Neutrophil (primary cell): Measurements from ENCODE around the gene ERVMER34-1.

Source experiments
- H3K27ac ChIP-seq: fragments of 200-600 bp; sonication (generic); 2 replicates; pipeline ENCODE4 v1.5.1; 2016; ENCODE audit warnings: mild to moderate bottlenecking, moderate library complexity
- H3K27me3 ChIP-seq: fragments of 200-600 bp; sonication (generic); 2 replicates; pipeline ENCODE4 v1.6.0; 2016; ENCODE audit warnings: mild to moderate bottlenecking
- H3K36me3 ChIP-seq: fragments of 200-600 bp; sonication (generic); 2 replicates; pipeline ENCODE4 v1.5.1; 2017
- H3K4me1 ChIP-seq, 2 experiments: fragments of 200-600 bp in 1 of 2; sonication (generic) in 1 of 2; 1 replicate in 1 of 2; 2 replicates in 1 of 2; pipeline versions ENCODE4 v1.5.1 to v1.6.1; 2013 to 2016; ENCODE audit warnings: low read depth in 1 of 2, low read length in 1 of 2, mild to moderate bottlenecking in 1 of 2, moderate library complexity in 1 of 2; ENCODE audit not compliant: control insufficient read depth in 1 of 2, insufficient read depth in 1 of 2
- H3K4me3 ChIP-seq, 2 experiments: fragments of 200-600 bp in 1 of 2; sonication (generic) in 1 of 2; 1 replicate in 1 of 2; 2 replicates in 1 of 2; pipeline ENCODE4 v1.5.1; 2013 to 2016; ENCODE audit warnings: low read depth in 1 of 2, low read length in 1 of 2, mild to moderate bottlenecking in 1 of 2, moderate library complexity in 1 of 2
- H3K9me3 ChIP-seq: fragments of 200-600 bp; sonication (generic); 2 replicates; pipeline ENCODE4 v1.5.1; 2016
- TF ChIP-seq, protein P1 (sequence below): fragments of 200-600 bp; sonication (generic); IDR thresholded peaks from 2 replicates; pipeline ENCODE4 v1.5.1; 2016; ENCODE audit warnings: antibody characterized with exemption

The ERVMER34-1 gene

DNA sequence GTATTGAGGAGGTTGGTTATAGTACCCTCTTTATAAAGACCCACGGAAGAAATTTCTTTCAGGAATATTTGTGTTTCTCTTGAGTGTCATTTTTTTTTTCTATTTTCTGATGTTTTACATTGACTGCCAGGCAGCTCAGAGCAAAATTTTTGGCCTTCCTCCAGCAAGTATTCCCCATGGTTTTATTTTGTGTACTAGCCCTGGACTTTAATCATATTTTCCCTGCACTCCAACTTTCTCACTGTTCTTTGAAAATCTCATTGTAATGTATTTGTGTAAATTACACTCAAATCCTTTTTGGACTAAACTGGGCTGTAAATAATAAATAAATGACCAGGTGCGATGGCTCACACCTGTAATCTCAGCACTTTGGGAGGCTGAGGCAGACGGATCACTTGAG lies 46.6 kb downstream of the ERVMER34-1 start:
- Histone ChIP-seq H3K9me3 (no peaks in the 10 kb centered on the region), H3K36me3 (no peaks in the 10 kb centered on the region), H3K27ac (no peak overlapping the region), H3K27me3 (no peaks in the 10 kb centered on the region), H3K4me1 (no peaks in the 10 kb centered on the region), H3K4me3 (no peak overlapping the region)
- TF ChIP-seq, protein P1, sequence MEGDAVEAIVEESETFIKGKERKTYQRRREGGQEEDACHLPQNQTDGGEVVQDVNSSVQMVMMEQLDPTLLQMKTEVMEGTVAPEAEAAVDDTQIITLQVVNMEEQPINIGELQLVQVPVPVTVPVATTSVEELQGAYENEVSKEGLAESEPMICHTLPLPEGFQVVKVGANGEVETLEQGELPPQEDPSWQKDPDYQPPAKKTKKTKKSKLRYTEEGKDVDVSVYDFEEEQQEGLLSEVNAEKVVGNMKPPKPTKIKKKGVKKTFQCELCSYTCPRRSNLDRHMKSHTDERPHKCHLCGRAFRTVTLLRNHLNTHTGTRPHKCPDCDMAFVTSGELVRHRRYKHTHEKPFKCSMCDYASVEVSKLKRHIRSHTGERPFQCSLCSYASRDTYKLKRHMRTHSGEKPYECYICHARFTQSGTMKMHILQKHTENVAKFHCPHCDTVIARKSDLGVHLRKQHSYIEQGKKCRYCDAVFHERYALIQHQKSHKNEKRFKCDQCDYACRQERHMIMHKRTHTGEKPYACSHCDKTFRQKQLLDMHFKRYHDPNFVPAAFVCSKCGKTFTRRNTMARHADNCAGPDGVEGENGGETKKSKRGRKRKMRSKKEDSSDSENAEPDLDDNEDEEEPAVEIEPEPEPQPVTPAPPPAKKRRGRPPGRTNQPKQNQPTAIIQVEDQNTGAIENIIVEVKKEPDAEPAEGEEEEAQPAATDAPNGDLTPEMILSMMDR = no peak

DNA sequence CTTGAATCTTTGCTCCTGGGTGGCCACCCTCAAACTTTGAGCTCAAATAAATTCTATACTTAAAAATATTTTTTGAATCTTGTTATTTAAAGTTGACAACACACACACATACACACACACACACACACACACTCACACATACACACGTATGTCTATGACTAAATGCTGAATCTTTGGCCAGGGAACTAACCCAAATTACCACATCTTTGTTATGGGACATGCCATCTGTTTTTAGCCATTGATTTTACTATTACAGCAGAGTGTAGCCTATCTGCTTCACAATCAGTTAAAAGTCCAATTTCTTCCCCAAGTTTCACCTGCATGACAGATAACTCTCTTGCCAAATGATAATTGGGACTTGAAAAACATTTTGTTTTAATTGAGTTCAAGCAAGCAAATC lies 47.1 kb downstream of the ERVMER34-1 start:
- Histone ChIP-seq H3K27ac (no peak overlapping the region), H3K36me3 (no peaks in the 10 kb centered on the region), H3K27me3 (no peaks in the 10 kb centered on the region), H3K4me1 (no peaks in the 10 kb centered on the region), H3K9me3 (no peaks in the 10 kb centered on the region), H3K4me3 (no peak overlapping the region)
- TF ChIP-seq, protein P1 = no peak

DNA sequence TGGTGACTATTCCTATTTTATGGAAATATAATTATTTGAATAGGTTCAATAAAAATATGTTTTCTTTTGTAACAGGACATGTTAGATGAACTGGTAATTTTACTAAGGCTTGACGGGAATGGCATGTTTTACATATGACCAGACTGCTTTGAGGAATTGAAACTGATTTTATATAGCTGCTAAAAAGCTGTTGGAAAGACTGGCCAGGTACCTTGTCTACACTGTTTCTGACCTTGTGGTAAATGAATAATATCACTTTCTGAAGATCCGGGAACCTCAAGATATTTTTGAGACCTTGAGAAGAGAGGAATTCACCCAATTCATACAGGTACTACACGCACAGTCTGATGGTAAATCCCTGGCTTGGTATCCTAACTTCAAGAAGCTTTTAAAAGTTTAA lies 50.0 kb downstream of the ERVMER34-1 start:
- no peaks in the 10 kb centered on the region for H3K4me1 ChIP-seq
- TF ChIP-seq, protein P1 = no peak
- H3K36me3 ChIP-seq = no peaks in the 10 kb centered on the region
- H3K9me3 ChIP-seq = no peaks in the 10 kb centered on the region
- no peak overlapping the region for H3K4me3 ChIP-seq
- no peak overlapping the region for H3K27ac ChIP-seq
- H3K27me3 ChIP-seq = no peaks in the 10 kb centered on the region

DNA sequence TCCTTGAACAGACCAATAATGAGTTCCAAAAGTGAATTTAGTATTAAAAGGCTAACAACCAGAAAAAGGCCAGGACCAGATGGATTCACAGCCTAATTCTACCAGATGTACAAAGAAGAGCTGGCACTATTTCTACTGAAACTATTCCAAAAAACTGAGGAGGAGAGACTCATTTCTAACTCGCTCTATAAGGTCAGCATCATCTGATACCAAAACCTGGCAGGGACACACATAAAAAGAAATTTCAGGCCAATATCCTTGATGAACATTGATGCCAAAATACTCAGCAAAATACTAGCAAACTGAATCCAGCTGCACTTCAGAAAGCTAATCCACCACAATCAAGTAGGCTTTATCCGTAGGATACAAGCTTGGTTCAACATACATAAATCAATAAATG lies 56.3 kb downstream of the ERVMER34-1 start:
- Histone ChIP-seq H3K9me3 (no peaks in the 10 kb centered on the region), H3K36me3 (no peaks in the 10 kb centered on the region), H3K27ac (no peak overlapping the region), H3K4me3 (no peak overlapping the region), H3K27me3 (no peaks in the 10 kb centered on the region), H3K4me1 (no peaks in the 10 kb centered on the region)
- TF ChIP-seq, protein P1 = no peak

DNA sequence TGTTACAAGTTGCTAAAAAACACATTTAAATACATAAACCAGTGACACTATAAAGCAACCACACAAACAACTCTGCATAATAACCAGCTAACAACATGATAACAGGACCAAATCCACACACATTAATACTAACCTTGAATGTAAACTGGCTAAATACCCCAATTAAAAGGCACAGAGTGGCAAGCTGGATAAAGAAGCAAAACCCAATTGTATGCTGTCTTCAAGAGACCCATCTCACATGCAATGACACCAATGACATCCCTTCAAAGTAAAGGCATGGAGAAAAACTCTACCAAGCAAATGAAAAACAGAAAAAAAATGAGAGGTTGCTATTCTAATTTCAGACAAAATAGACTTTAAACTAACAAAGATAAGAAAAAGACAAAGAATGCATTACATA lies 57.7 kb downstream of the ERVMER34-1 start:
- no peak overlapping the region for H3K27ac ChIP-seq
- H3K27me3 ChIP-seq = no peaks in the 10 kb centered on the region
- H3K4me1 ChIP-seq = no peaks in the 10 kb centered on the region
- H3K9me3 ChIP-seq = no peaks in the 10 kb centered on the region
- no peak overlapping the region for H3K4me3 ChIP-seq
- H3K36me3 ChIP-seq = no peaks in the 10 kb centered on the region
- TF ChIP-seq, protein P1 = no peak
